ENCODE results near the gene MBD5.
A peak's percentile ranks its signal among the peaks of the same experiment; 100 is the strongest.

MBD5 gene

DNA sequence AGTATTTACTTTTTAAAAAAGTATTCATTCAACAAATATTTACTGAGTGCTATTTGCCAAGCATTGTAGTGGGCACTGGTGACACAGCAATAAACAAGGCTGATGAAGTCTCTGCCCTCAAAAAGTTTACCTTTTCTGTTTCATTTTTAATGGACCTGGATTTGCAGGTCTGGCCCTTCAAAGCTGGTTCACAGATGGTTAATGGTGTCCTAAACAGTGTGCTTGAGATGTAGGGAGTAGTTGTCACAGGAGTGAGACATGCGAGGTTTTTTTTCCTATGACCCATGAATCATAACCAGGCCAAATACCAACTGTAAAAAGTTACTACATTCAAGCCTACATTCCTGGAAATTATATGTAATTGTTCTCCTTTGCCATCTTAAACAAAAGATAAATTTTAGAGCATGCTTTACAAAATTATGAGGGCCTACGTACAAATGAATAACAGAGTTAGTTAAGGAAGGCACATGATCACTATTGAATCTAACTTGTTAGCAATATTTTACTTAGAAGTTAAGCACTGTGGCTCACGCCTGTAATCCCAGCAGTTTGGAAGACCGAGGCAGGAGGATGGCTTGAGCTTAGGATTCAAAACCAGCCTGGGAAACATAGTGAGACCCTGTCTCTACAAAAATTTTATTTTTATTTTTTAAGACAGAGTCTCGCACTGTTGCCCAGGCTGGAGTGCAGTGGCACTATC lies 223.9 kb downstream of the MBD5 start:
- no peak for TF ChIP-seq ZBTB7A (IDR thresholded peaks at IDR 0.05; ENCODE audit: low read depth)
- no peak for TF ChIP-seq EP300 (IDR thresholded peaks at IDR 0.05; ENCODE audit: borderline replicate concordance)
- TF ChIP-seq, protein P1, sequence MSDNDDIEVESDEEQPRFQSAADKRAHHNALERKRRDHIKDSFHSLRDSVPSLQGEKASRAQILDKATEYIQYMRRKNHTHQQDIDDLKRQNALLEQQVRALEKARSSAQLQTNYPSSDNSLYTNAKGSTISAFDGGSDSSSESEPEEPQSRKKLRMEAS (IDR thresholded peaks at IDR 0.05): no peak
- no peak for TF ChIP-seq TAF1 (IDR thresholded peaks at IDR 0.05; ENCODE audit: low read depth)
- TF ChIP-seq TEAD4 (IDR thresholded peaks at IDR 0.05): no peak
- no peak for TF ChIP-seq FOXM1 (IDR thresholded peaks at IDR 0.05; ENCODE audit: borderline replicate concordance, low read depth)
- no peak for TF ChIP-seq NFIC (IDR thresholded peaks at IDR 0.05)
- TF ChIP-seq, protein P2, sequence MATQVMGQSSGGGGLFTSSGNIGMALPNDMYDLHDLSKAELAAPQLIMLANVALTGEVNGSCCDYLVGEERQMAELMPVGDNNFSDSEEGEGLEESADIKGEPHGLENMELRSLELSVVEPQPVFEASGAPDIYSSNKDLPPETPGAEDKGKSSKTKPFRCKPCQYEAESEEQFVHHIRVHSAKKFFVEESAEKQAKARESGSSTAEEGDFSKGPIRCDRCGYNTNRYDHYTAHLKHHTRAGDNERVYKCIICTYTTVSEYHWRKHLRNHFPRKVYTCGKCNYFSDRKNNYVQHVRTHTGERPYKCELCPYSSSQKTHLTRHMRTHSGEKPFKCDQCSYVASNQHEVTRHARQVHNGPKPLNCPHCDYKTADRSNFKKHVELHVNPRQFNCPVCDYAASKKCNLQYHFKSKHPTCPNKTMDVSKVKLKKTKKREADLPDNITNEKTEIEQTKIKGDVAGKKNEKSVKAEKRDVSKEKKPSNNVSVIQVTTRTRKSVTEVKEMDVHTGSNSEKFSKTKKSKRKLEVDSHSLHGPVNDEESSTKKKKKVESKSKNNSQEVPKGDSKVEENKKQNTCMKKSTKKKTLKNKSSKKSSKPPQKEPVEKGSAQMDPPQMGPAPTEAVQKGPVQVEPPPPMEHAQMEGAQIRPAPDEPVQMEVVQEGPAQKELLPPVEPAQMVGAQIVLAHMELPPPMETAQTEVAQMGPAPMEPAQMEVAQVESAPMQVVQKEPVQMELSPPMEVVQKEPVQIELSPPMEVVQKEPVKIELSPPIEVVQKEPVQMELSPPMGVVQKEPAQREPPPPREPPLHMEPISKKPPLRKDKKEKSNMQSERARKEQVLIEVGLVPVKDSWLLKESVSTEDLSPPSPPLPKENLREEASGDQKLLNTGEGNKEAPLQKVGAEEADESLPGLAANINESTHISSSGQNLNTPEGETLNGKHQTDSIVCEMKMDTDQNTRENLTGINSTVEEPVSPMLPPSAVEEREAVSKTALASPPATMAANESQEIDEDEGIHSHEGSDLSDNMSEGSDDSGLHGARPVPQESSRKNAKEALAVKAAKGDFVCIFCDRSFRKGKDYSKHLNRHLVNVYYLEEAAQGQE (IDR thresholded peaks at IDR 0.05; ENCODE audit: low read depth): no peak
- TF ChIP-seq, protein P3, sequence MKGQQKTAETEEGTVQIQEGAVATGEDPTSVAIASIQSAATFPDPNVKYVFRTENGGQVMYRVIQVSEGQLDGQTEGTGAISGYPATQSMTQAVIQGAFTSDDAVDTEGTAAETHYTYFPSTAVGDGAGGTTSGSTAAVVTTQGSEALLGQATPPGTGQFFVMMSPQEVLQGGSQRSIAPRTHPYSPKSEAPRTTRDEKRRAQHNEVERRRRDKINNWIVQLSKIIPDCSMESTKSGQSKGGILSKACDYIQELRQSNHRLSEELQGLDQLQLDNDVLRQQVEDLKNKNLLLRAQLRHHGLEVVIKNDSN (IDR thresholded peaks at IDR 0.05): no peak
- TF ChIP-seq TCF12 (IDR thresholded peaks at IDR 0.05; ENCODE audit: low read depth): no peak
- TF ChIP-seq CEBPB (IDR thresholded peaks at IDR 0.05): no peak
- no peak for TF ChIP-seq CREB1 (IDR thresholded peaks at IDR 0.05; ENCODE audit: low read depth)
- no peak for TF ChIP-seq EGR1 (IDR thresholded peaks at IDR 0.05)
- TF ChIP-seq YY1 (IDR thresholded peaks at IDR 0.05; ENCODE audit: low read depth): no peak
- no peak for TF ChIP-seq RAD21 (IDR thresholded peaks at IDR 0.05; ENCODE audit: low read depth)

DNA sequence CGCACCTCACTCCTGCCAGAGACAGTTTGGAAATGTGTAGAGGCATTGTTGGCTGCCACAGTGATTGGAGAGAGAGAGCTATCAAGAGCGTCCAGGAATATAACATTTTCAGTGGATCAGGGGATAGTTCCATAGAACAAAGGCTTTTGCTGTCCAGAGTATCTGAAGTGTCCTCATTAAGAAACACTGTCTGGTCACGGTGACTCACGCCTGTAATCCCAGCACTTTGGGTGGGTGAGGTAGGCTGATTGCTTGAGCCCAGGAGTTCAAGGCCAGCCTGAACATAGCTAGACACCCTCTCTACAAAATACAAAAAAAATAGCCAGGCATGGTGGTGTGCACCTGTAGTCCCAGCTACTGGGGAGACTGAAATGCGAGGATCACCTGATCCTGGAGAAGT lies 231.1 kb downstream of the MBD5 start:
- TF ChIP-seq NFIC (IDR thresholded peaks at IDR 0.05) (no peak), ZBTB7A (IDR thresholded peaks at IDR 0.05; ENCODE audit: low read depth) (no peak), TEAD4 (IDR thresholded peaks at IDR 0.05) (no peak), TCF12 (IDR thresholded peaks at IDR 0.05; ENCODE audit: low read depth) (no peak), YY1 (IDR thresholded peaks at IDR 0.05; ENCODE audit: low read depth) (no peak), RAD21 (IDR thresholded peaks at IDR 0.05; ENCODE audit: low read depth) (no peak), TAF1 (IDR thresholded peaks at IDR 0.05; ENCODE audit: low read depth) (no peak)

DNA sequence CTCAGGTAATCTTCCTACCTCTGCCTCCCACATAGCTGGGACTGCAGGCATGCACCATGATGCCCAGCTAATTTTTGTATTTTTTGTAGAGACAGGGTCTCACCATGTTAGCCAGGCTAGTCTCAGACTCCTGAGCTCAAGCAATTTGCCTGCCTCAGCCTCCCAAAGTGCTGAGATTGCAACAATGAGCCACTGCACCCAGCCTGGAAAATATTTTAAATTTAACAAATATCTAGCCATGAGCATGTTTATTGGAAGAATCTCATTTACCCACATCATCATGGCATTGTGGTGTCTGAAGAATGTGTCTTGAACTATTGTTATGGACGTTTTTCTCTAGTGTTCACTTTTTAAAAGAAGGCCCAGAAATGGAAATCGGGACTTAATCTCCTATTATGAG lies 231.8 kb downstream of the MBD5 start:
- no peak for TF ChIP-seq CEBPB (IDR thresholded peaks at IDR 0.05)
- no peak for TF ChIP-seq EGR1 (IDR thresholded peaks at IDR 0.05)
- TF ChIP-seq TCF12 (IDR thresholded peaks at IDR 0.05; ENCODE audit: low read depth): no peak
- TF ChIP-seq, protein P2 (IDR thresholded peaks at IDR 0.05; ENCODE audit: low read depth): no peak
- no peak for TF ChIP-seq TEAD4 (IDR thresholded peaks at IDR 0.05)
- no peak for TF ChIP-seq CREB1 (IDR thresholded peaks at IDR 0.05; ENCODE audit: low read depth)
- TF ChIP-seq, protein P1 (IDR thresholded peaks at IDR 0.05): no peak
- no peak for TF ChIP-seq NFIC (IDR thresholded peaks at IDR 0.05)
- TF ChIP-seq ZBTB7A (IDR thresholded peaks at IDR 0.05; ENCODE audit: low read depth): no peak
- no peak for TF ChIP-seq TAF1 (IDR thresholded peaks at IDR 0.05; ENCODE audit: low read depth)
- TF ChIP-seq RAD21 (IDR thresholded peaks at IDR 0.05; ENCODE audit: low read depth): no peak
- TF ChIP-seq, protein P3 (IDR thresholded peaks at IDR 0.05): no peak
- TF ChIP-seq EP300 (IDR thresholded peaks at IDR 0.05; ENCODE audit: borderline replicate concordance): no peak
- no peak for TF ChIP-seq FOXM1 (IDR thresholded peaks at IDR 0.05; ENCODE audit: borderline replicate concordance, low read depth)

DNA sequence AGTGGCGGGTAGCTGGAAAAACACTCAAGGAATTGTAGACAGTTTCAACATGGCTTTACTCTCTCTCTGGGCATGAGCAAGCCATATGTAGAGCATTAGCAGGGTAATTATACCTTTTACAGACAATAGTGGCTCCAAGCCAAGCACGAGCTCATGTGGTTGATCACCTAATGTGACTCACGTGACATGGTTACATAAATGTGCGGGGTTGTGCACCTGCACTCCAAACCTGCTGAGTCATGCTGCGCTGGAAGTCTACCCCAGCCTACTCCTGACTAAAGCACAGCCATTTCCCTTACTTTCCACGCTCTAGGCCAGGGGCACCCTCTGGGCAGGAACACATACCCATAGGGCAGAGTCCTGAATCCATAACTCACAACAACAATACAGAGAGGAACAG lies 232.8 kb downstream of the MBD5 start:
- TF ChIP-seq, protein P1 (IDR thresholded peaks at IDR 0.05): 0 out of 2 replicates have a peak, but pooled peaks have one; percentile 23
- TF ChIP-seq ZBTB7A (IDR thresholded peaks at IDR 0.05; ENCODE audit: low read depth) (no peak), TCF12 (IDR thresholded peaks at IDR 0.05; ENCODE audit: low read depth) (0 out of 2 replicates have a peak, but pooled peaks have one; percentile 28), CREB1 (IDR thresholded peaks at IDR 0.05; ENCODE audit: low read depth) (no peak), FOXM1 (IDR thresholded peaks at IDR 0.05; ENCODE audit: borderline replicate concordance, low read depth) (no peak), RAD21 (IDR thresholded peaks at IDR 0.05; ENCODE audit: low read depth) (no peak), YY1 (IDR thresholded peaks at IDR 0.05; ENCODE audit: low read depth) (peak; percentile 55; the same call in 1 of the 2 replicates), EGR1 (IDR thresholded peaks at IDR 0.05) (no peak), CEBPB (IDR thresholded peaks at IDR 0.05) (no peak), EP300 (IDR thresholded peaks at IDR 0.05; ENCODE audit: borderline replicate concordance) (no peak), TEAD4 (IDR thresholded peaks at IDR 0.05) (no peak), NFIC (IDR thresholded peaks at IDR 0.05) (peak; percentile 49; the same call in 1 of the 2 replicates), TAF1 (IDR thresholded peaks at IDR 0.05; ENCODE audit: low read depth) (no peak)
- TF ChIP-seq, protein P3 (IDR thresholded peaks at IDR 0.05): peak; percentile 67
- TF ChIP-seq, protein P2 (IDR thresholded peaks at IDR 0.05; ENCODE audit: low read depth): no peak
